Mucosa of descending colon (tissue), 3 donors: Measurements from ENCODE around the gene YIPF6. TPM values are rescaled to one million over a fixed set of nuclear protein-coding genes. Genes with fewer than 3 reads are reported as not detected.
A peak's percentile ranks its signal among the peaks of the same experiment; 100 is the strongest.
"Not testable (repeated sequence)": the region's sequence is repeated elsewhere in the genome, so short reads cannot be mapped to it uniquely, and the experiment has no call there.

Experiments used
- ATAC-seq: fragments of 200-7000 bp; cut with Tn5 transposase; one replicate; pipeline ENCODE4 v1.9.1; 2020; ENCODE audit warnings: mild to moderate bottlenecking, moderate library complexity
- DNase-seq, 3 donors: peaks; one replicate each; pipeline ENCODE4 v3.0.0-alpha.2; 2020
- H3K36me3 ChIP-seq: fragments of 200-600 bp; one replicate; pipeline ENCODE4 v1.8.0; 2021; ENCODE audit warnings: low read depth, mild to moderate bottlenecking
- H3K4me1 ChIP-seq: fragments of 200-600 bp; one replicate; pipeline ENCODE4 v1.8.0; 2021; ENCODE audit warnings: low read depth, mild to moderate bottlenecking
- H3K4me3 ChIP-seq: fragments of 200-600 bp; one replicate; pipeline ENCODE4 v1.8.0; 2021; ENCODE audit warnings: mild to moderate bottlenecking
- H3K9me3 ChIP-seq: fragments of 200-600 bp; one replicate; pipeline ENCODE4 v1.8.0; 2021; ENCODE audit warnings: mild to moderate bottlenecking
- CTCF ChIP-seq: fragments of 200-600 bp; IDR thresholded peaks from one replicate; pipeline ENCODE4 v1.8.0; 2022; ENCODE audit warnings: antibody characterized with exemption, mild to moderate bottlenecking
- intact Hi-C, 2 donors: fragments of 100-400 bp; cut with DNase I in 1 of 2; cut with micrococcal nuclease in 1 of 2; formaldehyde crosslinking; loops; one replicate each; pipeline versions ENCODE4 v1.11.0 to v1.11.1; 2022; cut with DNase I, micrococcal nuclease
- total RNA-seq, 3 donors: library from RNA; stranded (reverse); fragmentation: NEBNext Ultra II Directional in 2 of 3; extraction: Animal tissue kit (Norgen Biotek cat#: 25700) in 2 of 3; gene quantifications; one replicate each; pipeline versions ENCODE4 v1.2.1 to v1.2.4, GENCODE V29; 2021 to 2023
- donor health status: DM: no; HTN: no; CAD: no; lungs with moderate emphysema.
- donor health status: DM: no; HTN: no; CAD: no.
- donor health status: DM: no; HTN: yes; CAD: no.

Gene YIPF6
- total RNA-seq, 3 donors from 2014 or later = 43.4 to 43.9 (median 43.6) TPM

DNA sequence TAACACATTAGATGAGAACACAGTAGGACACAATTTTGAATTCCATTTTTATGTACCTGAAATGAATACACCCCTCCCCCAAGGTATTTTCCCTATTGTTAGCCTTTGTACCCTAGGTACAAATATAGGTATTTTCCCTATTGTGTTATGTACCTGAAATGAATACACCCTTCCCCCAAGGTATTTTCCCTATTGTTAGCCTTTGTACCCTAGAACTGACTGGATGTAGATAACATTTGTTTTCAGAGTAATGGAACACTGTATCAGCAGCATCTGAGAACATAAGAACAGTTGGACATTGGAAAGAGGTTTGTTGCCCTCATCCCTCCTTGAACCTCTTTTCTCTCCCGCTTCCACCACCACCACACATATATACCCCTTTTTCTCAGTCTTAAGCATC is 37.6 kb downstream of the YIPF6 start:
- no peak for DNase-seq
- Histone ChIP-seq H3K9me3 (no peaks in the 10 kb centered on the region), H3K4me3 (no peak overlapping the region), H3K4me1 (no peaks in the 10 kb centered on the region), H3K36me3 (no peaks in the 10 kb centered on the region)
- no peak for TF ChIP-seq CTCF
- ATAC-seq = peak; percentile 58
- intact Hi-C loops = no loop called here

GRCh38 chrX:68536884-68537283 is 38.0 kb downstream of the YIPF6 start:
- DNase-seq = no peak
- intact Hi-C loops = no loop called here
- ATAC-seq = no peak

DNA sequence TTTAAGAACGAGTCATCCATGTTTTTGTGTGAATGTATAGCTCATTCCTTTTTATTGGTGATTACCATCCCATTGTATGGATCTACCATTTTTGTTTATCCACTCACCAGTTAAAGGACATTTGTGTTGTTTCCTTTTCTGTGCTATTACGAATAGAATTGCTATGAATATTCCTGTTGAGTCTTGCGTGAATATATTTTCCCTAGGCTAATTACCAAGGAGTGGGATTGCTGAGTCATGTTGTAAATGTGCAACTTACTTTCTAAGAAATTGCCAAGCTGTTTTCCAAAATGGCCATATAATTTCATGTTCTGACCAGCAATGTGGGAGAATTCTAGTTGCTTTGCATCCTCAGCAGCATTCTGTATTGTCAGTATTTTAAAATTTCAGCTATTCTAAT is 51.3 kb downstream of the YIPF6 start:
- no peak for TF ChIP-seq CTCF
- H3K4me1 ChIP-seq = no peaks in the 10 kb centered on the region

More at GRCh38 chrX:68536884-68537283, 38.0 kb downstream of the YIPF6 start:
- Histone ChIP-seq H3K9me3 (no peaks in the 10 kb centered on the region), H3K4me3 (no peak overlapping the region), H3K36me3 (no peaks in the 10 kb centered on the region), H3K4me1 (no peaks in the 10 kb centered on the region)
- no peak for TF ChIP-seq CTCF

DNA sequence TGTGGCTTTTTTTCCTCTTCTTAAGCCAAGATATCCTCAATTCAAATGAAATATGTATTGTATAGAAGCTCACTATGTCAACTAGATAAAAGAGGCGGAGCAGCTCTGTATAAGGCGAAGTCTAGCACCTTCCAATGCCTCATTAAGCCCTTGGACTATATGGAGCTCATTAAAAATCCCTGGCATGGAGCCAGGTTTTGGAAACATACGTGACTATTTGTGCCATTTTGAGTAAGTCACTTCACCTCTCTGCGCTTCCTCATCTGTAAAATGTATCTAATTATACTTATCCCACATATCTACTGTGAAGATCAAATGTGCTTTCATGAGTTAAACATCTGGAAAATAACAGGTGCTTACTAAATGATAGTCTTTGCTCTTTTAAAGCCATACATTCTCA is 57.2 kb downstream of the YIPF6 start:
- no peaks in the 10 kb centered on the region for H3K9me3 ChIP-seq
- no peaks in the 10 kb centered on the region for H3K36me3 ChIP-seq
- no peaks in the 10 kb centered on the region for H3K4me1 ChIP-seq
- ATAC-seq (no peak), DNase-seq (no peak)
- TF ChIP-seq CTCF = no peak
- H3K4me3 ChIP-seq = no peak overlapping the region
- intact Hi-C loops = no loop called here

More for the DNA sequence above, 51.3 kb downstream of the YIPF6 start:
- ATAC-seq (no peak), DNase-seq (no peak)
- no peaks in the 10 kb centered on the region for H3K9me3 ChIP-seq
- H3K36me3 ChIP-seq = no peaks in the 10 kb centered on the region
- no peak overlapping the region for H3K4me3 ChIP-seq
- intact Hi-C loops = no loop called here

GRCh38 chrX:68557126-68557525 is 58.3 kb downstream of the YIPF6 start:
- H3K9me3 ChIP-seq, ATAC-seq, H3K4me3 ChIP-seq, H3K4me1 ChIP-seq, DNase-seq, intact Hi-C loops, H3K36me3 ChIP-seq: not testable (repeated sequence)

GRCh38 chrX:68559905-68560304 is 61.1 kb downstream of the YIPF6 start:
- H3K9me3 ChIP-seq, H3K4me3 ChIP-seq, intact Hi-C loops, H3K4me1 ChIP-seq, DNase-seq, H3K36me3 ChIP-seq, ATAC-seq: not testable (repeated sequence)

GRCh38 chrX:68568136-68568535 is 69.3 kb downstream of the YIPF6 start:
- Histone ChIP-seq H3K36me3 (no peaks in the 10 kb centered on the region), H3K4me1 (no peaks in the 10 kb centered on the region), H3K4me3 (no peak overlapping the region), H3K9me3 (no peaks in the 10 kb centered on the region)
- no peak for ATAC-seq
- no peak for DNase-seq
- intact Hi-C loops = no loop called here
- TF ChIP-seq CTCF = no peak
